Measurements from ENCODE around the gene KIF1B.

Gene KIF1B

GRCh38 chr1:10177876-10178275 lies 32.5 kb upstream of the KIF1B start:
- Histone ChIP-seq H3K36me3 (ENCODE audit: control insufficient read depth, insufficient read depth, low read length) (peaks cover 13% of the 10 kb centered on the region), H3K4me3 (ENCODE audit: insufficient read depth, low read depth, low read length) (no peak overlapping the region)

DNA sequence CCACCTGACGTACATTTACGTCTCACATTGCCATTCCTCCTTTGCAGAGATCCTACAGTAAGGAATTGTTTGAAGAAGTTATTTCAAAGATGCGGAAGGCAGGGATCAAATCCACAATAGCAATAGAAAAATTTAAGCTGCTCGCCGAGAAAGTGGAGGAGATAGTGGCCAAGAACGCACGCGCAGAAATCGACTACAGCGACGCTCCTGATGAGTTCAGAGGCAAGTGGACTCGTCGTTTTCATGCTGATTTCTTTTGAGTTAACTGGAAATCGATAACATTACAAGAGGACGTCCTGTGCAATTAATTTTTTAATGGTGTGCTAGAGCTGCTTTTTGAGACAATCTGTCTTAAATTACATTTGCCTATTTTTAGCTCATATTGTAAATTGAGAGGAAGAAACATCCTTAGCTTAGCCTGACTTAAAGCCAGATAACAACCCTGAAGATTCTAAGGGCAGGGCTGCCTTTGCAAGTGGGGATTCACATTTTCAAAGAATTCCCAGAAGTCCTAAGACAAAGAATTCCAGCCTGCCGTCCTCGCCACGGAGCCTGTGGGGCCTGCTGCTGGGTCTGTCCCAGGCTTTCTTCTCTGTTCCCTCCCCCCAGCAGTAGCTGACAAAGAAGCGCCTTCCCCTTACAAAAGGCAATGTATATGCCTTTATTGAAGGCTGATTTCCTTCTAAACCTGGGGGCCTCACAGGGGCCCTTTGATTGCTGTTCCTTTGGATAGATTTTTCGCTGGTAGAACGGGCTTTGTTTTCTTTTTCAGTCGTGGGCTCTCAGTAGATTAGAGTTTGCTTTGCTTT lies 31.6 kb upstream of the KIF1B start:
- no peaks in the 10 kb centered on the region for H3K9me3 ChIP-seq (ENCODE audit: control insufficient read depth, low read length)
- no peaks in the 10 kb centered on the region for H3K27me3 ChIP-seq (ENCODE audit: control insufficient read depth, insufficient read depth, low read length, poor library complexity, severe bottlenecking)
- H3K4me3 ChIP-seq (ENCODE audit: insufficient read depth, low read depth, low read length) = peak overlapping the region; percentile 21
- H3K27ac ChIP-seq (ENCODE audit: insufficient read depth, low read depth, low read length, poor library complexity, severe bottlenecking) = peak overlapping the region; percentile 98
- peaks cover 13% of the 10 kb centered on the region for H3K36me3 ChIP-seq (ENCODE audit: control insufficient read depth, insufficient read depth, low read length)
- 50 to 52% methylated on average over 22 of the region's 22 CpGs for WGBS, 2 experiments
- H3K4me1 ChIP-seq (ENCODE audit: control insufficient read depth, insufficient read depth, low read length) = peaks cover 35% of the 10 kb centered on the region

More at GRCh38 chr1:10177876-10178275, 32.5 kb upstream of the KIF1B start:
- no peaks in the 10 kb centered on the region for H3K9me3 ChIP-seq (ENCODE audit: control insufficient read depth, low read length)
- H3K27me3 ChIP-seq (ENCODE audit: control insufficient read depth, insufficient read depth, low read length, poor library complexity, severe bottlenecking) = no peaks in the 10 kb centered on the region
- peaks cover 35% of the 10 kb centered on the region for H3K4me1 ChIP-seq (ENCODE audit: control insufficient read depth, insufficient read depth, low read length)
- 54 to 64% methylated on average over 5 of the region's 5 CpGs for WGBS, 2 experiments
- peak overlapping the region; percentile 70 for H3K27ac ChIP-seq (ENCODE audit: insufficient read depth, low read depth, low read length, poor library complexity, severe bottlenecking)

DNA sequence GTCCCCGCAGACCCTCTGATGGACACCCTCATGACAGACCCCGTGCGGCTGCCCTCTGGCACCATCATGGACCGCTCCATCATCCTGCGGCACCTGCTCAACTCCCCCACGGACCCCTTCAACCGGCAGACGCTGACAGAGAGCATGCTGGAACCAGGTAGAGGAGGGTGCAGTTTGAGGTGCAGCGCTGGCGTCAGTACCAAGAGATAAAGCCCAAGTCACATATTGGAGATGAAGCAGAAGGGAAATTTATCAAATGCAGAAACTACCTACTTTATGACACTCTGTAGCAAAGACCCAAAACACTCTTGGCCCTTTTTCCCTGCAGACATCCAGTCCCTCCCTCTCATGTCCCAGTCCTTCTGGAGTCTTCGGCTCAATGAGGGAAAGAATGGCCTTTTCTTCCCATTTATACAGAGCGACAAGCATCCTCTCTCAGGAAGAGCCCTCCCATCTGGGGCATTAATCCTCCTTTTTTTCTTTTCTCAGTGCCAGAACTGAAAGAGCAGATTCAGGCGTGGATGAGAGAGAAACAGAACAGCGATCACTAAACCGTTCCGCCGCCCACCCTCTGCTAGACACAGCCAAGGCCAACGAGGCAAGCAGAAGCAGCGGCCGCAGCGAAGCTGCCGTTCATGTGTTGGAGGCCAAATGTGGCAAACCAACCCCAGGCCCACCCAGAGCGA lies 30.8 kb upstream of the KIF1B start:
- peaks cover 35% of the 10 kb centered on the region for H3K4me1 ChIP-seq (ENCODE audit: control insufficient read depth, insufficient read depth, low read length)
- peak overlapping the region; percentile 98 for H3K27ac ChIP-seq (ENCODE audit: insufficient read depth, low read depth, low read length, poor library complexity, severe bottlenecking)
- peak overlapping the region; percentile 21 for H3K4me3 ChIP-seq (ENCODE audit: insufficient read depth, low read depth, low read length)
- 50 to 53% methylated on average over 23 of the region's 23 CpGs for WGBS, 2 experiments
- no peaks in the 10 kb centered on the region for H3K9me3 ChIP-seq (ENCODE audit: control insufficient read depth, low read length)
- no peaks in the 10 kb centered on the region for H3K27me3 ChIP-seq (ENCODE audit: control insufficient read depth, insufficient read depth, low read length, poor library complexity, severe bottlenecking)
- peaks cover 13% of the 10 kb centered on the region for H3K36me3 ChIP-seq (ENCODE audit: control insufficient read depth, insufficient read depth, low read length)

- 73 to 89% methylated on average over 7 of the region's 7 CpGs for WGBS, 2 experiments
- Histone ChIP-seq H3K27me3 (ENCODE audit: control insufficient read depth, insufficient read depth, low read length, poor library complexity, severe bottlenecking) (no peaks in the 10 kb centered on the region), H3K4me3 (ENCODE audit: insufficient read depth, low read depth, low read length) (no peak overlapping the region), H3K4me1 (ENCODE audit: control insufficient read depth, insufficient read depth, low read length) (peaks cover 35% of the 10 kb centered on the region), H3K36me3 (ENCODE audit: control insufficient read depth, insufficient read depth, low read length) (peaks cover 1% of the 10 kb centered on the region), H3K9me3 (ENCODE audit: control insufficient read depth, low read length) (no peaks in the 10 kb centered on the region), H3K27ac (ENCODE audit: insufficient read depth, low read depth, low read length, poor library complexity, severe bottlenecking) (no peak overlapping the region)
Measured at GRCh38 chr1:10181154-10181553, 29.2 kb upstream of the KIF1B start.

DNA sequence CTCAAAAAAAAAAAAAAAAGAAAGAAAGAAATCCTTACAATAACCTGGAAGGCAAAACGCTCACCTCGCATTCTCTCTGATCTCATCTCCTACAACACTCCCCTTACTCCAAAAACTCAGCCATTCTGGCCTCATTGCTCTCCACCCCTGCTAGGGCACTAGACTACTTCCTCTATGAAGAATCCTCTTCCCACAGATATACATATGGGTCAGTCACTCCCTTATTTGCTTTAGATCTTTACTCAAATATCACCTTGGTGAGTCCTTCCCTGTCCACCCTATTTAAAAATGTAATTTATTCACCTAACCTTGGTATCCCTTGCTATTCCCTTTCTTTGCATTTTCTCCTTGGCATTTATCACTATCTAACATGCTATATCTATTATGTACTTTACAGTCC lies 24.6 kb upstream of the KIF1B start:
- Histone ChIP-seq H3K27ac (ENCODE audit: insufficient read depth, low read depth, low read length, poor library complexity, severe bottlenecking) (no peak overlapping the region), H3K36me3 (ENCODE audit: control insufficient read depth, insufficient read depth, low read length) (no peaks in the 10 kb centered on the region), H3K9me3 (ENCODE audit: control insufficient read depth, low read length) (peaks cover 2% of the 10 kb centered on the region), H3K27me3 (ENCODE audit: control insufficient read depth, insufficient read depth, low read length, poor library complexity, severe bottlenecking) (no peaks in the 10 kb centered on the region), H3K4me3 (ENCODE audit: insufficient read depth, low read depth, low read length) (no peak overlapping the region), H3K4me1 (ENCODE audit: control insufficient read depth, insufficient read depth, low read length) (peaks cover 2% of the 10 kb centered on the region)
- 94 to 100% methylated on average over 2 of the region's 2 CpGs for WGBS, 2 experiments

DNA sequence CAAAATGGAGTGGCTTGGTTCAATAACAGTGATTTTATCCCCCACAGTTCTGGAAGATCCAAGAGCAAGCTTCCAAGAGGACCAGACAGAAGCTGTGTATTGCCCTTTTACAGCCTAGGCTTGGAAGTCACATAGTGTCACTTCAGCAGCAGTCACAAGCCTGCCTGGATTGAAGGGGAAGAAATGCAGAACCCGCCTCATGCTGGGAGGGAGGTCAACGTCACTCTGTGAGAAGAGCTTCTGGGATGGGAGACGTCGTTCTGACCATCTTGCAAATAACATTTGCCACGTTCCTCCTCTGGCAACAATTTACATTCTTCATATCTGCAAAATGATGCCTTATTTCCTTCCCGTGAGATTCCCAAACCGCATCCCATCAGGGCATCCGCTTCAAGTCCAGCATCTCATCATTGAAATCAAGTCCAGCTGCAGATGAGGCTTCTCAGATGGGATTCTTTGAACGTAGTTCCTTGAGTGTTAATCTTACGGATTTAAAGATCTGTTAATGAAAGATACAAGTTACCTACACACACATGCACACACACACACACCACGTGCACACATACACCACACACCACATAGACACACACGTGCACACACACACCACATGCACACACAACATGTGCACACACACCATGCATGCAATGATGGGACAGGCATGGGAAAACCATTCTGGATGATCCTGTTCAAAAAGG lies 23.9 kb upstream of the KIF1B start:
- H3K9me3 ChIP-seq (ENCODE audit: control insufficient read depth, low read length) = peaks cover 2% of the 10 kb centered on the region
- H3K36me3 ChIP-seq (ENCODE audit: control insufficient read depth, insufficient read depth, low read length) = no peaks in the 10 kb centered on the region
- no peaks in the 10 kb centered on the region for H3K27me3 ChIP-seq (ENCODE audit: control insufficient read depth, insufficient read depth, low read length, poor library complexity, severe bottlenecking)
- no peaks in the 10 kb centered on the region for H3K4me1 ChIP-seq (ENCODE audit: control insufficient read depth, insufficient read depth, low read length)
- WGBS, 2 experiments = 87 to 90% methylated on average over 11 to 12 of the region's 12 CpGs
- no peak overlapping the region for H3K27ac ChIP-seq (ENCODE audit: insufficient read depth, low read depth, low read length, poor library complexity, severe bottlenecking)
- no peak overlapping the region for H3K4me3 ChIP-seq (ENCODE audit: insufficient read depth, low read depth, low read length)

DNA sequence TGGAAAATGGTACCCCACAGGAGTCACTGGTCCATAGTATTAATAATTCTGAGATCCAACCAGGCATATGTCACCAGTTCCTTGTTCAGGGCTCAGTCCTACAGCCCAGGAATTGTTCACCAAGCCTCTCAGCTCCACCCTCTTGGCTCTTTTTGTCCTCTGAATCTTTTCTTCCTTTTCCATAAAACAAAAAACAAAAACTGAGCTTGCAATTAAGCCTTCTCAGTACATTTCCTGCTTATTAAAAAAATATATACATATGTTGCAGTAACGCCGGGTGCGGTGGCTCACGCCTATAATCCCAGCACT lies 23.4 kb upstream of the KIF1B start:
- no peak overlapping the region for H3K27ac ChIP-seq (ENCODE audit: insufficient read depth, low read depth, low read length, poor library complexity, severe bottlenecking)
- 95 to 98% methylated on average over 4 of the region's 4 CpGs for whole genome bisulfite sequencing, 2 experiments
- H3K9me3 ChIP-seq (ENCODE audit: control insufficient read depth, low read length) = peaks cover 2% of the 10 kb centered on the region
- no peaks in the 10 kb centered on the region for H3K36me3 ChIP-seq (ENCODE audit: control insufficient read depth, insufficient read depth, low read length)
- no peaks in the 10 kb centered on the region for H3K4me1 ChIP-seq (ENCODE audit: control insufficient read depth, insufficient read depth, low read length)
- no peaks in the 10 kb centered on the region for H3K27me3 ChIP-seq (ENCODE audit: control insufficient read depth, insufficient read depth, low read length, poor library complexity, severe bottlenecking)
- no peak overlapping the region for H3K4me3 ChIP-seq (ENCODE audit: insufficient read depth, low read depth, low read length)

DNA sequence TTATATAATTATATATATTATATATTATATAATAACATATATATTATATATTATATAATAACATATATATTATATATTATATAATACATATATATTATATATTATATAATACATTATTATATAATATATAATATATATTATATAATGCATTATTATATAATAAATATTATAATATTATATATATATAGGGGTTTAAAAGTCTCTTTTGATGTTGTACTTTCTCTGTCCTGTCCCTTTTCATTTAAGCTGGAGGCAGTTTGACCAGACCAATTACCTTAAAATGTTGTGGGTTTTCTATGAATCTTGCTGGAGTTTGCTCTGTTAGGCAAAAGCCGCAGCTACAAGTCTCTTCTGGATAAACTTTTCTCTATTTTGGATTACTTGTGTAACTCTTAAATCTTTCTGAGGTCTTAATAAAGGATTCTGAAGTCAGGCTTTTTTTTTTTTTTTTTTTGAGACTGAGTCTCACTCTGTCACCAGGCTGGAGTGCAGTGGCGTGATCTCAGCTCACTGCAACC lies 22.2 kb upstream of the KIF1B start:
- Histone ChIP-seq H3K36me3 (ENCODE audit: control insufficient read depth, insufficient read depth, low read length) (no peaks in the 10 kb centered on the region), H3K27ac (ENCODE audit: insufficient read depth, low read depth, low read length, poor library complexity, severe bottlenecking) (no peak overlapping the region), H3K27me3 (ENCODE audit: control insufficient read depth, insufficient read depth, low read length, poor library complexity, severe bottlenecking) (no peaks in the 10 kb centered on the region), H3K4me3 (ENCODE audit: insufficient read depth, low read depth, low read length) (no peak overlapping the region), H3K9me3 (ENCODE audit: control insufficient read depth, low read length) (peaks cover 2% of the 10 kb centered on the region), H3K4me1 (ENCODE audit: control insufficient read depth, insufficient read depth, low read length) (no peaks in the 10 kb centered on the region)
- 88 to 97% methylated on average over 2 of the region's 2 CpGs for WGBS, 2 experiments

DNA sequence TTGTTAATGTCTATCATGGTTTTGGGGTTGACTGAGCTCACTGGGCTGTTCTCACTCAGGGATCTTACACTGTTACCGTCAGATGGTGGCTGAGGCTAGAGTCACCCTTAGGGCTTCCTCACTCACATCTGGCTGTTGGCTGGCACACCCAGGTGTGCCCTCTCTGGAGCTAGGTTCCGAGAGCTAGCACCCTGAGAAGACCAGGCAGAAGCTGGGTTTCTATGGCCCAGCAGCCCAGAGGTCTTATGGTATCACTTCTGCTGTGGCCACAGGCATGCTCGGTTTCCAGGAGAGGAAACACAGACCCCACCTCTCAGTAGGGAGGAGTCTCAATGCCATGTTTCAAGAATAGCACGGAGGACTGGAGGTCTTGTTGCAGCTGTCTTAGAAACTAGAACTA lies 20.7 kb upstream of the KIF1B start:
- 84 to 87% methylated on average over 4 of the region's 4 CpGs for WGBS, 2 experiments
- Histone ChIP-seq H3K4me3 (ENCODE audit: insufficient read depth, low read depth, low read length) (no peak overlapping the region), H3K9me3 (ENCODE audit: control insufficient read depth, low read length) (peaks cover 2% of the 10 kb centered on the region), H3K27ac (ENCODE audit: insufficient read depth, low read depth, low read length, poor library complexity, severe bottlenecking) (no peak overlapping the region), H3K4me1 (ENCODE audit: control insufficient read depth, insufficient read depth, low read length) (peaks cover 5% of the 10 kb centered on the region), H3K27me3 (ENCODE audit: control insufficient read depth, insufficient read depth, low read length, poor library complexity, severe bottlenecking) (no peaks in the 10 kb centered on the region), H3K36me3 (ENCODE audit: control insufficient read depth, insufficient read depth, low read length) (no peaks in the 10 kb centered on the region)

GRCh38 chr1:10192263-10192662 lies 18.1 kb upstream of the KIF1B start:
- Histone ChIP-seq H3K27me3 (ENCODE audit: control insufficient read depth, insufficient read depth, low read length, poor library complexity, severe bottlenecking) (no peaks in the 10 kb centered on the region), H3K27ac (ENCODE audit: insufficient read depth, low read depth, low read length, poor library complexity, severe bottlenecking) (no peak overlapping the region), H3K9me3 (ENCODE audit: control insufficient read depth, low read length) (peaks cover 2% of the 10 kb centered on the region), H3K4me3 (ENCODE audit: insufficient read depth, low read depth, low read length) (no peak overlapping the region), H3K4me1 (ENCODE audit: control insufficient read depth, insufficient read depth, low read length) (peaks cover 5% of the 10 kb centered on the region), H3K36me3 (ENCODE audit: control insufficient read depth, insufficient read depth, low read length) (no peaks in the 10 kb centered on the region)
- 93% methylated on average over 5 of the region's 5 CpGs for WGBS, 2 experiments
